ENCODE data around the gene SECISBP2. TPM values are rescaled to one million over a fixed set of nuclear protein-coding genes. Genes with fewer than 3 reads are reported as not detected.

SECISBP2 gene
- polyA plus RNA-seq, 2 of the 4 experiments (the other 2 are of a cell fraction): 16.3 to 43.4 TPM

- WGBS (ENCODE audit: missing lambda C conversion rate): 86% methylated on average over 26 of the region's 27 CpGs
- ATAC-seq (no peak), FAIRE-seq (no peak), DNase-seq (ENCODE audit: low read depth in 1 of 2, low spot score in 1 of 2) (no peak)
- H3K4me3 ChIP-seq: no peak overlapping the region
- CTCF ChIA-PET: no interaction called here
- no peak overlapping the region for H3K4me2 ChIP-seq
- H3K4me1 ChIP-seq: no peaks in the 10 kb centered on the region
- no peak overlapping the region for H3K27ac ChIP-seq
- POLR2A ChIA-PET: no interaction called here
- no peaks in the 10 kb centered on the region for H3K9me3 ChIP-seq
- no peak for TF ChIP-seq HDAC2 (IDR thresholded peaks at IDR 0.05)
- no peak for TF ChIP-seq ZC3H11A (IDR thresholded peaks at IDR 0.05)
- TF ChIP-seq RFX5 (IDR thresholded peaks at IDR 0.05): no peak
- no peak for TF ChIP-seq NFE2L2 (conservative IDR thresholded peaks at IDR 0.05; ENCODE audit: low read length)
- no peak for TF ChIP-seq RARB (CRISPR knock-in tag; IDR thresholded peaks at IDR 0.05)
- no peak for TF ChIP-seq GATA3 (IDR thresholded peaks at IDR 0.05; ENCODE audit: borderline replicate concordance)
- TF ChIP-seq FOSL2 (IDR thresholded peaks at IDR 0.05): no peak
- no peak for TF ChIP-seq FOSL2 (CRISPR knock-in tag; IDR thresholded peaks at IDR 0.05)
- TF ChIP-seq NR3C1 (IDR thresholded peaks at IDR 0.05): no peak
- no peak for TF ChIP-seq HOXB5 (CRISPR knock-in tag; IDR thresholded peaks at IDR 0.05)
- TF ChIP-seq TFCP2L1 (CRISPR knock-in tag; IDR thresholded peaks at IDR 0.05): no peak
Observed at GRCh38 chr9:89382026-89382986, 64.0 kb downstream of the SECISBP2 start.

- TF ChIP-seq ZFP36 (IDR thresholded peaks at IDR 0.05; ENCODE audit: borderline replicate concordance, partially characterized antibody): no peak
- no peak for TF ChIP-seq BHLHE40 (IDR thresholded peaks at IDR 0.05; ENCODE audit: low read depth, low read length)
- 83% methylated on average over 16 of the region's 16 CpGs for WGBS (ENCODE audit: missing lambda C conversion rate)
- Histone ChIP-seq H3K4me3 (no peak overlapping the region), H3K4me2 (no peak overlapping the region), H3K27ac (no peak overlapping the region), H3K9me3 (no peaks in the 10 kb centered on the region), H3K4me1 (peaks cover 2% of the 10 kb centered on the region; the same call in 1 of the 3 replicates)
- no peak for ATAC-seq
- ChIA-PET POLR2A (no interaction called here), CTCF (no interaction called here)
- no peak for FAIRE-seq
- DNase-seq (ENCODE audit: low read depth in 1 of 2, low spot score in 1 of 2): no peak
Observed at GRCh38 chr9:89383030-89383720, 64.9 kb downstream of the SECISBP2 start.

GRCh38 chr9:89383721-89384300, 65.5 kb downstream of the SECISBP2 start:
- H3K9me3 ChIP-seq: no peaks in the 10 kb centered on the region
- ChIA-PET POLR2A (no interaction called here), CTCF (interaction anchor here (0.7 to 1.6 kb wide), 2 partner anchors 12 to 165 kb away, joined by 3 to 4 read pairs; no protein-coding TSS in a partner anchor)
- no peak overlapping the region for H3K4me2 ChIP-seq
- DNase-seq (ENCODE audit: low read depth in 1 of 2, low spot score in 1 of 2) (no peak), ATAC-seq (no peak), FAIRE-seq (no peak)
- H3K4me1 ChIP-seq: peaks cover 6% of the 10 kb centered on the region; the same call in 1 of the 3 replicates
- 92% methylated on average over 18 of the region's 19 CpGs for WGBS (ENCODE audit: missing lambda C conversion rate)
- TF ChIP-seq HES2 (IDR thresholded peaks at IDR 0.05) (no peak), CTCF (IDR thresholded peaks at IDR 0.05) (no peak), RNF2 (IDR thresholded peaks at IDR 0.05; ENCODE audit: borderline replicate concordance, low read depth) (no peak), GATA3 (IDR thresholded peaks at IDR 0.05; ENCODE audit: borderline replicate concordance) (no peak), JUN (IDR thresholded peaks at IDR 0.05) (no peak), POLR2A (IDR thresholded peaks at IDR 0.05; ENCODE audit: low read length) (no peak), CHD4 (IDR thresholded peaks at IDR 0.05; ENCODE audit: borderline replicate concordance) (no peak), MAX (IDR thresholded peaks at IDR 0.05) (no peak), ZC3H11A (IDR thresholded peaks at IDR 0.05) (no peak), EHMT2 (IDR thresholded peaks at IDR 0.05; ENCODE audit: low read depth) (no peak)
- no peak overlapping the region for H3K27ac ChIP-seq
- H3K4me3 ChIP-seq: no peak overlapping the region
